Smooth muscle cell (in vitro differentiated cells): Measurements from ENCODE around the gene SPIRE2. TPM values are rescaled to one million over a fixed set of nuclear protein-coding genes. Genes with fewer than 3 reads are reported as not detected.
"Not testable (repeated sequence)": the region's sequence is repeated elsewhere in the genome, so short reads cannot be mapped to it uniquely, and the experiment has no call there.

Experiments
- DNase-seq: peaks from one replicate; lab custom pipeline; 2025; ENCODE audit not compliant: unreplicated experiment; lab: John Stamatoyannopoulos, UW
- H2AFZ ChIP-seq: fragments of 200-600 bp; sonication (generic); 2 replicates; pipeline ENCODE4 v1.6.0; 2016; ENCODE audit warnings: antibody characterized with exemption, low read depth, mild to moderate bottlenecking
- H3F3A ChIP-seq: fragments of 200-600 bp; sonication (generic); 2 replicates; pipeline ENCODE4 v1.6.0; 2017; ENCODE audit warnings: antibody characterized with exemption, low read depth
- H3K27ac ChIP-seq: fragments of 200-600 bp; sonication (generic); 2 replicates; pipeline ENCODE4 v1.5.1; 2016; ENCODE audit warnings: low read depth, mild to moderate bottlenecking
- H3K27me3 ChIP-seq: fragments of 200-600 bp; sonication (generic); 2 replicates; pipeline ENCODE4 v1.6.1; 2016; ENCODE audit warnings: low read depth, mild to moderate bottlenecking
- H3K36me3 ChIP-seq: fragments of 200-600 bp; sonication (generic); 2 replicates; pipeline ENCODE4 v1.5.1; 2016; ENCODE audit warnings: low read depth
- H3K4me1 ChIP-seq: fragments of 200-600 bp; sonication (generic); 2 replicates; pipeline ENCODE4 v1.5.1; 2016; ENCODE audit warnings: low read depth
- H3K4me2 ChIP-seq: fragments of 200-600 bp; sonication (generic); 2 replicates; pipeline ENCODE4 v1.6.0; 2016; ENCODE audit warnings: mild to moderate bottlenecking
- H3K4me3 ChIP-seq: fragments of 200-600 bp; sonication (generic); 2 replicates; pipeline ENCODE4 v1.5.1; 2016; ENCODE audit warnings: mild to moderate bottlenecking
- H3K79me2 ChIP-seq: fragments of 200-600 bp; sonication (generic); 2 replicates; pipeline ENCODE4 v1.6.0; 2016; ENCODE audit warnings: low read depth, mild to moderate bottlenecking
- H3K9ac ChIP-seq: fragments of 200-600 bp; sonication (generic); 2 replicates; pipeline ENCODE4 v1.6.0; 2016; ENCODE audit warnings: low read depth
- H3K9me3 ChIP-seq: fragments of 200-600 bp; sonication (generic); replicated peaks from 2 replicates; pipeline ENCODE4 v1.5.1; 2016; ENCODE audit warnings: low read depth
- H4K20me1 ChIP-seq: fragments of 200-600 bp; sonication (generic); 2 replicates; pipeline ENCODE4 v1.6.0; 2016; ENCODE audit warnings: low read depth
- WGBS: methylation state at CpG from one replicate; pipeline ENCODE4 v1.1.7; 2016; ENCODE audit warnings: low lambda C conversion rate; 5-methylcytosine and 5-hydroxymethylcytosine counted together
- polyA plus RNA-seq: library from polyadenylated mRNA; unstranded; fragments of >200 nt; fragmentation: Nextera tagmentation; extraction: Ambion mirVana; gene quantifications from 2 replicates; pipeline ENCODE4 v1.2.1, GENCODE V29; 2016
- total RNA-seq: library from RNA; depleted of rRNA; stranded (reverse); fragments of >200 nt; gene quantifications from 2 replicates; pipeline ENCODE4 v1.2.3, GENCODE V29; 2014
- TF ChIP-seq, protein P1 (sequence below): fragments of 200-600 bp; sonication (generic); IDR thresholded peaks from 2 replicates; pipeline ENCODE4 v1.5.1; 2017; ENCODE audit warnings: borderline replicate concordance, mild to moderate bottlenecking, antibody characterized with exemption; ENCODE audit not compliant: insufficient read depth, poor library complexity, severe bottlenecking

SPIRE2 gene
- total and polyA plus RNA-seq, 2 experiments from 2014 or later = 1.1 to 1.4 TPM

DNA sequence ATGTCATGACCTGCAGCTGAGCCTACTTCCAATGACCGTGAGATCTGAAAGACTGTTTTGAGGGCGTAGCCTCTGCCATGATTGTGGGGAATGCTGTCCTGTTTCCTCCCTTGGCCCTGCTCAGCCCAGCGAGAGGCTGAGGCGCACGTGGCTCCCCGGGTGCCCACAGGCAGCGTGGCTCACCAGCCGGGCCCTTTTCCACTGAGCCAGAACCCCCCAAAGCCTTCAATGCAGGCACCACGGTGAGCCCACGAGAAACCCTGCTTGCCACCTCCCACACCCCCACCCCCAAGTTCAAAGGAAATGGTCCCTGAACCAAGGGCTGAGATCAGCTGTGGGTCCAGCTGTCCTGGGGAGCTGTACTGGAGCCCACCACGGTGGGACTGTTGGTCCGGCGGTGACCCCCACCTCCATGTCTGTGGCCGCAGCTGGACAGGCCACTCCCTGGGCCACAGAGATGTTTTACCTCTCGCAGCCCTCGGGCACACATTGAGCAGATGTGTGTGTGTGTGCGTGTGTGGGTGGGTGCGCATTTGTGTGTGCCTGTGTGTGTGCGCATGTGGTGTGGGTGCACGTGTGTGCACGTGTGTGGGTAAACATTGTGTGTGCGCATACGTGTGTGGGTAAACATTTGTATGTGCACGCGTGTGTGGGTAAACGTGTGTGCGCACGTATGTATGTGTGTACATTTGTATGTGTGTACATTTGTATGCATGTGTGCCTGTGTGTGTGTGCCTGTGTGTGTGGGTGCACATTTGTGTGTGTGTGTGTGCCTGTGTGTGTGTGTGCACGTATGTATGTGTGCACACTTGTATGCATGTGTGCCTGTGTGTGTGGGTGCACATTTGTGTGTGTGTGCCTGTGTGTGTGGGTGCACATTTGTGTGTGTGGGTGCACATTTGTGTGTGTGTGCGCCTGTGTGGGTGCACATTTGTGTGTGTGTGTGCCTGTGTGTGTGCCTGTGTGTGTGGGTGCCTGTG is 85.4 kb downstream of the SPIRE2 start:
- DNase-seq = no peak
- H3K4me3 ChIP-seq = no peak overlapping the region
- H2AFZ ChIP-seq = no peak overlapping the region
- TF ChIP-seq, protein P1, sequence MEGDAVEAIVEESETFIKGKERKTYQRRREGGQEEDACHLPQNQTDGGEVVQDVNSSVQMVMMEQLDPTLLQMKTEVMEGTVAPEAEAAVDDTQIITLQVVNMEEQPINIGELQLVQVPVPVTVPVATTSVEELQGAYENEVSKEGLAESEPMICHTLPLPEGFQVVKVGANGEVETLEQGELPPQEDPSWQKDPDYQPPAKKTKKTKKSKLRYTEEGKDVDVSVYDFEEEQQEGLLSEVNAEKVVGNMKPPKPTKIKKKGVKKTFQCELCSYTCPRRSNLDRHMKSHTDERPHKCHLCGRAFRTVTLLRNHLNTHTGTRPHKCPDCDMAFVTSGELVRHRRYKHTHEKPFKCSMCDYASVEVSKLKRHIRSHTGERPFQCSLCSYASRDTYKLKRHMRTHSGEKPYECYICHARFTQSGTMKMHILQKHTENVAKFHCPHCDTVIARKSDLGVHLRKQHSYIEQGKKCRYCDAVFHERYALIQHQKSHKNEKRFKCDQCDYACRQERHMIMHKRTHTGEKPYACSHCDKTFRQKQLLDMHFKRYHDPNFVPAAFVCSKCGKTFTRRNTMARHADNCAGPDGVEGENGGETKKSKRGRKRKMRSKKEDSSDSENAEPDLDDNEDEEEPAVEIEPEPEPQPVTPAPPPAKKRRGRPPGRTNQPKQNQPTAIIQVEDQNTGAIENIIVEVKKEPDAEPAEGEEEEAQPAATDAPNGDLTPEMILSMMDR = no peak
- no peak overlapping the region for H3K9ac ChIP-seq
- peaks cover 7% of the 10 kb centered on the region for H3F3A ChIP-seq
- no peaks in the 10 kb centered on the region for H3K79me2 ChIP-seq
- no peak overlapping the region for H3K27ac ChIP-seq
- no peaks in the 10 kb centered on the region for H3K27me3 ChIP-seq
- H3K36me3 ChIP-seq = no peaks in the 10 kb centered on the region
- no peaks in the 10 kb centered on the region for H3K9me3 ChIP-seq
- H4K20me1 ChIP-seq = peaks cover 5% of the 10 kb centered on the region
- H3K4me2 ChIP-seq = no peak overlapping the region
- peaks cover 13% of the 10 kb centered on the region for H3K4me1 ChIP-seq
- 95% methylated on average over 30 of the region's 30 CpGs for WGBS

DNA sequence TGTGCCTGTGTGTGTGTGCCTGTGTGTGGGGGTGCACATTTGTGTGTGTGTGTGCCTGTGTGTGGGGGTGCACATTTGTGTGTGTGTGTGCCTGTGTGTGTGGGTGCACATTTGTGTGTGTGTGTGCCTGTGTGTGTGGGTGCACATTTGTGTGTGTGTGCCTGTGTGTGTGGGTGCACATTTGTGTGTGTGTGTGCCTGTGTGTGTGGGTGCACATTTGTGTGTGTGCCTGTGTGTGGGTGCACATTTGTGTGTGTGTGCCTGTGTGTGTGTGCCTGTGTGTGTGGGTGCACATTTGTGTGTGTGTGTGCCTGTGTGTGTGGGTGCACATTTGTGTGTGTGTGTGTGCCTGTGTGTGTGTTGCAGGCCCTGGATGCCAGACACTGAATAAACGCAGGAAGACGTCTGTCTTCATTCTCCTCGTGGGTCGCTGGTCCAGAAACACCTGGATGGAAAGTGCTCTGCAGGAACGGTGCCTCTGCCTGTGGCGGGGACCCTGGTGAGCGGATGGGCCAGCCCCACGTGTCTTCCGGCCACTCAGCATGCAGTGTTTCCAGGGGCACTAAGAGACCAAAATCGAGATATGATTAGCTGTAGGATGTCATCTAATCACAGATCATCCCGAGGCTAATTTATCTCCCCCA is 86.5 kb downstream of the SPIRE2 start:
- not testable (repeated sequence) for H3K4me3 ChIP-seq, H3K9me3 ChIP-seq, H3K27ac ChIP-seq, DNase-seq, H3K79me2 ChIP-seq, H3K4me2 ChIP-seq, H3K27me3 ChIP-seq, H3K9ac ChIP-seq, H4K20me1 ChIP-seq, H2AFZ ChIP-seq, H3K36me3 ChIP-seq, H3F3A ChIP-seq
- peaks cover 18% of the 10 kb centered on the region for H3K4me1 ChIP-seq
- 93% methylated on average over 11 of the region's 11 CpGs for WGBS

DNA sequence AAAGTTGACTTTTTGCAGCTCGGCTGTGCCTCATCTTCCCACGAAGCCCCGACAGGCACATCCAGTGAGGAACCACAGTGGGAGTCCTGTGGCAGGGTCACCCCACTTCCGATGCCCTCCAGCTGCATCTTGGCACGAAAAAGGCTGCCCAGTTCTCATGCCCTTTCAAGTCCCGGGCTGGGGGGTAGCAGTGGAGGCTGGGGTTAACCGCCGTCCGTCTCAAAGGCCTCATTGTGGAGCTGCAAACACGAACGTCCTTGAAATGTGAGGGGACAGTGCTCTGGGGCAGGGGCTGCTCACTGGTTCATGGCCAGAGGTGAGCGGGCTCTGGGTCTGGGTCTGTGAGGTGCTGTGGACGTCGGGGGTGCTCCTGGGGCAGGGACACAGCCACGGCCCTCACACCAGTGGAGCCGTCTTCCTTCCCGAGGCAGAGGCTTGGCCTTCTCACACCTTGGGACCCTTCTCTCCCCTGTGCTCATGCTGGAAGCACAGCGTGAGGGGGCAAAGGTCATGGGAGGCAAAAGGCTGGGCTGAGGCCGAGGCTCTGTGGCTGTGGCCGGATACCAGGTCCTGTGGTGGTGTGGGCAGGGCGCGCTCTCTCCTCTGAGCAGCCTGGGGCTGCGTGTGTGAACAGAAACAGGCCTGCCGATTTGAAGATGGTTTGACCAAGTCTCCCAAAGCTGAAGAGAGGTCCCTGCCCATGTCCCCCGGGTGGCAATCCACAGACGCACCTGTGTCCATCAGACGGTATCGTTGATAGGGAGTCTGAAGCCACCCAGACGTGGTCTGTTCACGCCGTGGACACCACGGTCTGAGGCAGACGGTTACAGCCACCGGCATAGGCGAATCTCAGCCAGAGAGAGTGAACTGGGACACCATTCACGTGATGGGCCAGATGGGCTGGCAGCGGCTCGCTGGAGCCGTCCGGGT is 87.3 kb downstream of the SPIRE2 start:
- no peak overlapping the region for H3K4me3 ChIP-seq
- H3K27ac ChIP-seq = no peak overlapping the region
- peaks cover 20% of the 10 kb centered on the region for H3K4me1 ChIP-seq
- 96% methylated on average over 40 of the region's 40 CpGs for WGBS
- no peaks in the 10 kb centered on the region for H3K9me3 ChIP-seq
- H3F3A ChIP-seq = peaks cover 14% of the 10 kb centered on the region
- peaks cover 13% of the 10 kb centered on the region for H3K79me2 ChIP-seq
- no peaks in the 10 kb centered on the region for H3K27me3 ChIP-seq
- no peak overlapping the region for H3K9ac ChIP-seq
- peaks cover 2% of the 10 kb centered on the region for H4K20me1 ChIP-seq
- H3K4me2 ChIP-seq = no peak overlapping the region
- no peak for DNase-seq
- H3K36me3 ChIP-seq = no peaks in the 10 kb centered on the region
- TF ChIP-seq, protein P1 = no peak
- no peak overlapping the region for H2AFZ ChIP-seq
